Measurements from ENCODE around the gene IRS2.

The IRS2 gene

DNA sequence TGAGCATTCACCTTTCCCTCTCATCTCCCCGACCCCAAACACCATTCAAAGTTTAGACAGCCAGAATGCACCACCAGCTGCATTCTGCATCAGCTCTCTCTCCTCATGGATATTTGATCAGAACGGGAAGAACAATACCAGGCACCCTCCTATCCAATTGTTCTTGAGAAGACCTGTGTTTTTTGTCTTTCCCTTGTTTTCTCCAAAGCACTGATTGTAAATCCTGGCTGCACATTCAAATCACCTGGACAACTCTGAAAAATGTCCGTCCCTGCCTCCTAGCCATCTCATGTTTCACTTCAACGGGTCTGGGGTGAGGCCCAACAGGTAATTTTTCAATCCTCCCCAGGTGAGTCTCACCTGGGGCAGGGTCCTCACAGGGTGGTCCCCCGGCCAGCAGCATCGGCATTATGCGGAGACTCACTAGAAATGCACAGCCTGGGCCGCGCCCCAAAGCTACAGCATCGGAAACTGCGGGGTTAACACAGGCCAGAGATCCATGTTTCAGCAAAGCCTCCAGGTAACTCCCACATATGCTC lies 5.5 kb downstream of the IRS2 start:
- H3K4me3 ChIP-seq (ENCODE audit: low read depth, low read length), result no peak overlapping the region
- TF ChIP-seq, protein P1, sequence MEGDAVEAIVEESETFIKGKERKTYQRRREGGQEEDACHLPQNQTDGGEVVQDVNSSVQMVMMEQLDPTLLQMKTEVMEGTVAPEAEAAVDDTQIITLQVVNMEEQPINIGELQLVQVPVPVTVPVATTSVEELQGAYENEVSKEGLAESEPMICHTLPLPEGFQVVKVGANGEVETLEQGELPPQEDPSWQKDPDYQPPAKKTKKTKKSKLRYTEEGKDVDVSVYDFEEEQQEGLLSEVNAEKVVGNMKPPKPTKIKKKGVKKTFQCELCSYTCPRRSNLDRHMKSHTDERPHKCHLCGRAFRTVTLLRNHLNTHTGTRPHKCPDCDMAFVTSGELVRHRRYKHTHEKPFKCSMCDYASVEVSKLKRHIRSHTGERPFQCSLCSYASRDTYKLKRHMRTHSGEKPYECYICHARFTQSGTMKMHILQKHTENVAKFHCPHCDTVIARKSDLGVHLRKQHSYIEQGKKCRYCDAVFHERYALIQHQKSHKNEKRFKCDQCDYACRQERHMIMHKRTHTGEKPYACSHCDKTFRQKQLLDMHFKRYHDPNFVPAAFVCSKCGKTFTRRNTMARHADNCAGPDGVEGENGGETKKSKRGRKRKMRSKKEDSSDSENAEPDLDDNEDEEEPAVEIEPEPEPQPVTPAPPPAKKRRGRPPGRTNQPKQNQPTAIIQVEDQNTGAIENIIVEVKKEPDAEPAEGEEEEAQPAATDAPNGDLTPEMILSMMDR (IDR thresholded peaks at IDR 0.05; ENCODE audit: control insufficient read depth, extremely low read depth, insufficient read depth), result no peak
- DNase-seq (ENCODE audit: low read depth), result no peak

DNA sequence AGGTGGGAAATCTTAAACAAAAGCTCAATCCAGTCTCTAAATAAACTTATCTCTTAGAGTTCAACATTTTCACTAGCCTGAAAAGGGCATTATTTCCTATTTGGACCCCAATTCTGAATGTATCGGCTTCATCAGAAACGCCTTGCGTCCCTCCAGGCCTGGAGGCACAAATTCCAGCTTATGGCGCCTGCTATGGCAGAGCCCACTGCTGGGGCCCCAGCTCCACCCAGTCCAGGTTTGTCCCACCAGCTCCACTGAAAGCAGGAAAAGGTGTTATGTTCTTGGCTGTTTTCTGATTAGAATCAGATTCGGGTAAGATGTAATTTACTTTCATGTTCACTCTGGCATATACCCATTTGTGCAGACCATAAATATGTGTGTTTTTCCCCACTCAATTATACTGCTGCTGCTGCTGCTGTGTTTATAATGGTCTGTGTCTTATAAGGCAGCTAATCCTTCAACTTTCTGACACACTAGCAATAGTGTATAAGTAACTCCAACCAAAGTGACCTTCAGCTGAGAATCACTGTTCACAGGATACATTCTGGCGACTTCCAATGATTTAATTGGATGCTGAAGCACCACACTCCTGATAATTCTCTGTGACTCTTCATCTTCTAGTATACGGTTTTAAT lies 6.4 kb downstream of the IRS2 start:
- no peak overlapping the region for H3K4me3 ChIP-seq (ENCODE audit: low read depth, low read length)
- TF ChIP-seq, protein P1 (IDR thresholded peaks at IDR 0.05; ENCODE audit: control insufficient read depth, extremely low read depth, insufficient read depth), result no peak
- DNase-seq (ENCODE audit: low read depth), result no peak

DNA sequence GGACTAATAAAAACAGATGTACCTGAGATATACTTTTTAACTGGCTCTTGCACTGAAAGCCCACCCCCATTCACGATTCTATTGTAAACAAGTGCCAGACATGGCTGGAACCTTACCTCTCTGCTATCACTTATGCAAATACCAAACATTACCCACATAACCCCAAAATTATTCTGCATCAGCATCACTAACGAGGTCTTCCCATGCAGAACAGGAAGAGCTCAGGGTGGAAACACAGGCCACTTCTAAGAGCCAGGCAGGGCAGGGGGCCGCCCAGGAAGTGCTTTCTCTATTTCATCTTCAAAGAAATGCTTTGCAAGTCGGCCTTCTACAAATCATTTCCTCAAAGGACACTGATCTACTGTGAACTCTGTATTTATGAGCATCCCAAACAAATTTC lies 7.3 kb downstream of the IRS2 start:
- TF ChIP-seq, protein P1 (IDR thresholded peaks at IDR 0.05; ENCODE audit: control insufficient read depth, extremely low read depth, insufficient read depth), result no peak
- DNase-seq (ENCODE audit: low read depth), result no peak
- H3K4me3 ChIP-seq (ENCODE audit: low read depth, low read length), result no peak overlapping the region

DNA sequence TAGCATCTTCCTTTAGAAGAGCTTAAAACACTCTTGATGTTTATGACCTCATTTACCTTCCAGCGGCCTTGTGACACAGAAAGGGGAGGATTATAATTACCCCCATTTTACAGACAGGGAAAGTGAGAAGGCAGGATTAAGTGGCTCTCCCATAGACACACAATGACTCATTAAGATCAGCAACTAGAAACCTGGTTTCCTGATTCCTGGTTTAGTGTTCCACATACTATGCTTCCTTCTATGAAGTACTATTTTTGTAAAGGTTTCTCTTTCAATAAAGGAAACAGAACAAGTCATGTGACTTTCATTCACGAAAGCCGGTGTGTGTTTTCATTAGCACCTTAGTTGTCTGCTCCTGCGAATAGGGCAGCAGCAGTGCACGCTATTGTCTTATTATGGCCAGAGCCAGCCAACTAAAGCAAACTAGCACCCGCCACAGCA lies 8.3 kb downstream of the IRS2 start:
- no peak for DNase-seq (ENCODE audit: low read depth)
- TF ChIP-seq, protein P1 (IDR thresholded peaks at IDR 0.05; ENCODE audit: control insufficient read depth, extremely low read depth, insufficient read depth), result no peak
- H3K4me3 ChIP-seq (ENCODE audit: low read depth, low read length), result no peak overlapping the region

DNA sequence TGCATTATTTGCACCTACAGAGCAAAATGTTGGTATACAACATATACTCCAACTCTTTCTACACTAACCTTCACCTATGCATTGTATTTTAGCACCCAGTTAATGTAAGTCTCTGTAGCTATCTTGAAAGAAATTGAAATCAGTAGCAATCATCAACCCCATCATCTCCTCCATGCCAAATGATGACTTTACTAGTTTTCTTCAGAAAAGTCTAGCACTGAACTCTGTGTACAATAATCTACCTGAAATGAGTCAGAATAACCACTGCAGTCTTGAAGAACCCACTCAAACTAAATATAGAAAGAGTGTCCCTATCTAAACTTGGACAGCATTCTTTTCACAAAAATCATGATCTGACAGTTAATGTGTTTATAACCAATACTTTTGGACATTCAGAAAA lies 9.8 kb downstream of the IRS2 start:
- H3K4me3 ChIP-seq (ENCODE audit: low read depth, low read length), result no peak overlapping the region
- TF ChIP-seq, protein P1 (IDR thresholded peaks at IDR 0.05; ENCODE audit: control insufficient read depth, extremely low read depth, insufficient read depth), result no peak
- no peak for DNase-seq (ENCODE audit: low read depth)

DNA sequence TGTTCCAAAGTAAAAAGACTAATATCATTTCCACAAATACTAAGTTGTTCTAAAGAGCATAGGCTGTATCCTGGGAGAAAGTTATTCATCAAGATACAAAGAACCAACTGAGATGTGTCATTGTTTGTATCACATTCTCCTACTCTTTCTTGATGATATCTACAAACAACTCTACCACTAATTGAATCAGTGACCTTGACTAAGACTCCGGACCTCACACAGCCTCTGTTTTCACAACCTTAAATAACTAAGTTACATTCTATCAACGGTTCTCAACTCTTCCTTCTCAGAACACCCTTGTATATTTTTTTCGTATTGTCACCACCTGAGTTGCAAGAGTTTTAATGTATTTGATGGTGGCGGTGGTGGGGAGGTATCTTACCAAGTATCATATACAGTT lies 12.6 kb downstream of the IRS2 start:
- TF ChIP-seq, protein P1 (IDR thresholded peaks at IDR 0.05; ENCODE audit: control insufficient read depth, extremely low read depth, insufficient read depth), result no peak
- H3K4me3 ChIP-seq (ENCODE audit: low read depth, low read length), result no peak overlapping the region

DNA sequence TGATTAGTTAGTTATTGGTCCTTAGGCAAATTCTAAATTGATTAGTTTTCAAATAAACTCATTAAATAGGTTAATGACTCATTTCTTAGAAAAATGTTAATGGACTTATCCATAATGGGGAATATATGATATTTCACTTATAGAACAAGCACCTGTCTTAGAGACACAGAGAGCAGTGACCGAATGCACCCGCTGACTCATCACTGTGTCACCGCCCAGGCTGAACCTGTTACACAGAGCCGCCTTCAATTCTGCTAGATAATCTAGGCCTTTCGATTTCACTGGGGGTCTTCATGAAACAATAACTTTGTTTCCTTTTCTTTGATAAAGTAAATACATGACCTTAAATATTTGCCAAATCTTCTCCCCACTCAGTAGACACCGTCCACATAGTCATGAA lies 13.1 kb downstream of the IRS2 start:
- TF ChIP-seq, protein P1 (IDR thresholded peaks at IDR 0.05; ENCODE audit: control insufficient read depth, extremely low read depth, insufficient read depth), result no peak
- no peak overlapping the region for H3K4me3 ChIP-seq (ENCODE audit: low read depth, low read length)
- no peak for DNase-seq (ENCODE audit: low read depth)

More for the DNA sequence above, 12.6 kb downstream of the IRS2 start:
- no peak for DNase-seq (ENCODE audit: low read depth)
